Muscle of leg (tissue), 11 donors: ENCODE data around the gene SIK3. TPM values are rescaled to one million over a fixed set of nuclear protein-coding genes. Genes with fewer than 3 reads are reported as not detected.

ENCODE experiments used
- DNase-seq: peaks from one replicate; pipeline ENCODE4 v3.0.0; 2013
- H3K27ac ChIP-seq: one replicate; pipeline ENCODE4 v1.5.1; 2013; ENCODE audit warnings: mild to moderate bottlenecking, low read length, control low read depth
- H3K27me3 ChIP-seq: one replicate; pipeline ENCODE4 v1.6.1; 2013; ENCODE audit warnings: low read length; ENCODE audit not compliant: control insufficient read depth, insufficient read depth
- H3K36me3 ChIP-seq: one replicate; pipeline ENCODE4 v1.6.1; 2013; ENCODE audit warnings: low read length; ENCODE audit not compliant: control insufficient read depth, insufficient read depth
- H3K4me1 ChIP-seq: one replicate; pipeline ENCODE4 v1.6.1; 2013; ENCODE audit warnings: low read length; ENCODE audit not compliant: control insufficient read depth, insufficient read depth
- H3K4me3 ChIP-seq: one replicate; pipeline ENCODE4 v1.5.1; 2013; ENCODE audit warnings: low read length, control low read depth
- H3K9me3 ChIP-seq: replicated peaks from 2 replicates; pipeline ENCODE4 v1.6.1; 2013; ENCODE audit warnings: low read depth, low read length; ENCODE audit not compliant: control insufficient read depth
- WGBS: methylation state at CpG from one replicate; pipeline ENCODE4 v1.1.5; 2013; ENCODE audit warnings: missing lambda C conversion rate; ENCODE audit not compliant: insufficient coverage; 5-methylcytosine and 5-hydroxymethylcytosine counted together
- polyA plus RNA-seq, 8 donors: library from polyadenylated mRNA; unstranded; fragments of 120-200 nt; gene quantifications; one replicate each; pipeline versions ENCODE4 v1.2.1 to v1.2.3, GENCODE V29; 2013; ENCODE audit warnings: inconsistent platforms in 1 of 8, low replicate concordance in 1 of 8; ENCODE audit not compliant: insufficient read length in 8 of 8, insufficient read depth in 1 of 8
- total RNA-seq: library from RNA; stranded (reverse); fragments of 120-200 nt; gene quantifications from one replicate; pipeline ENCODE4 v1.2.4, GENCODE V29; 2013

SIK3 gene
- total and polyA plus RNA-seq, 9 donors, result 20.0 to 35.0 (median 29.5) TPM

DNA sequence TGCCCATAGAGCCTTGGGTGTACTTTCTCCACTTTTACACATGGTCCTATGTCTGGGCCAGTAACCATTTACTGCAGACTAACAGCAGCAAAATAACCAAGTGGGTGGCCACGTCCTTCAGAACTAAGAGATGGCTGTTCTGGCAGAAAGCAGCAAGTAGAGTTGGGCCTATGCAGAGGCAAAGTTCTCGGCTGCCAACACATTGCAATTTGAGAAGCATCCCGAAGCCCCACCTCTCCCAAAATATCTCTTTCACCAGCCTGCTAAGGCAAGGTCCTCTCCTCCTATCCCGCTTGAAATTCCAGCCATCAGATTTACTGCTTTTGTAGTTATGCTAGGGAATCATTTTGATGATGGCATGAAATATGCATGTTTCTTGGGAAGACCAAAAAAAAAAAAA lies 142.3 kb downstream of the SIK3 start:
- H3K4me3 ChIP-seq, result no peak overlapping the region
- peak overlapping the region; percentile 45 for H3K27ac ChIP-seq
- no peaks in the 10 kb centered on the region for H3K9me3 ChIP-seq
- no peaks in the 10 kb centered on the region for H3K27me3 ChIP-seq
- peaks cover 3% of the 10 kb centered on the region for H3K36me3 ChIP-seq
- DNase-seq, result peak; percentile 53
- peaks cover 5% of the 10 kb centered on the region for H3K4me1 ChIP-seq
- WGBS, result no CpG with 5 or more reads among the region's 4 CpGs

DNA sequence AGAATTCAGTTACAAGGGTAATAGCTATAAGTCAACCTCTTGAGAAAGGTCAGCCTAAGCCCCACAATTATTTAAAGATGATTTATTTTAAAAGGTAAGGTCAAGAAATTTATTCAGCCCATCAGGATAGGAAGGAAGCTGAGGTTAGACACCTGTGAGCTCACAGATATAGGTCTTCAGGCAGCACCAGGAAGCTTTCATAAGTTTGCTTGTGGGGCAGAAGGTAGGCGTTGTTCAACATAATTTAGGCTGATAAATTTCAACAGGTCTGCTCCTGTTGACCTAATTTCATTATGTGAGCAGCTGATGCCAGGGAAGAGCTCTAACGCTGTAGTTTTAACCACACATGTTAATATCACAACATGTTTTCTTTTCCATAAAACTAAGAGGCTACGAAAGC lies 142.7 kb downstream of the SIK3 start:
- WGBS, result 90% methylated on average over 2 of the region's 3 CpGs
- peaks cover 5% of the 10 kb centered on the region for H3K4me1 ChIP-seq
- peak overlapping the region; percentile 45 for H3K27ac ChIP-seq
- no peaks in the 10 kb centered on the region for H3K9me3 ChIP-seq
- H3K36me3 ChIP-seq, result peaks cover 6% of the 10 kb centered on the region
- H3K4me3 ChIP-seq, result no peak overlapping the region
- H3K27me3 ChIP-seq, result no peaks in the 10 kb centered on the region
- no peak for DNase-seq

DNA sequence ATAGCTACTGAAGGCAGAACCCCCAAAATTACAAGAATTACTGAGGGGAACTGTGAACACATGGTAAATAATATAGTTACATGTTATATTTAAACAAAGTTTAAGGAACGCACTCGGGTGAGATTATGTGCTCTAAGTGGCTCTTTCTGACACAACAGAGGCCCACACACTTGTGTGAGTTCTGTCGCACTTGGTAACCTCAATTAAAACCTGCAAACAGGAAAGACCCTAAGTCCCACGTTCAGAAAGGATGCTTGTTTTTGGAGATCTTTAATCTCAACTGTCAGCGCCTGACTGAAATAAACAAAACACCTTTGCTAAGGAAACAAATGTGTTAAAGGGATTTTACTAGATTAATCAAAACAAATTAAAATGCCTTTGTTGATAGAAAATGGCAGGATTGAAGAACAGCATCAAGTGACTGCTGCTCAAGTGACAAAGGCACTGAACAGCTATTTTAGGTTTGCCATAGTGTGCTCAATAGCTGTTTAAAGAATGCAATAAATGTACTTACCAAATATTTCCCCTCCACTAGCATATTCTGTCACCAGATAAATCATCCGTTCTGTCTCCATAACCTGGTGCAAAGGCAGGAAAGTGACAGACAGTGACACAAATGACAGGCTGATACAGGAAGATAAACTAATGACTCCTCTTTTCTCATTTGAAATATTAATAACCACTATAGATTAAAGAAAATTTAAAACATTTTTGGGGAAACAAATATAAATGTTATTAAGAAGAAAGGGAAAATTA lies 144.5 kb downstream of the SIK3 start:
- H3K9me3 ChIP-seq, result no peaks in the 10 kb centered on the region
- WGBS, result no CpG with 5 or more reads among the region's 6 CpGs
- H3K27ac ChIP-seq, result no peak overlapping the region
- H3K27me3 ChIP-seq, result no peaks in the 10 kb centered on the region
- DNase-seq, result no peak
- no peak overlapping the region for H3K4me3 ChIP-seq
- peaks cover 10% of the 10 kb centered on the region for H3K36me3 ChIP-seq
- H3K4me1 ChIP-seq, result peaks cover 5% of the 10 kb centered on the region

DNA sequence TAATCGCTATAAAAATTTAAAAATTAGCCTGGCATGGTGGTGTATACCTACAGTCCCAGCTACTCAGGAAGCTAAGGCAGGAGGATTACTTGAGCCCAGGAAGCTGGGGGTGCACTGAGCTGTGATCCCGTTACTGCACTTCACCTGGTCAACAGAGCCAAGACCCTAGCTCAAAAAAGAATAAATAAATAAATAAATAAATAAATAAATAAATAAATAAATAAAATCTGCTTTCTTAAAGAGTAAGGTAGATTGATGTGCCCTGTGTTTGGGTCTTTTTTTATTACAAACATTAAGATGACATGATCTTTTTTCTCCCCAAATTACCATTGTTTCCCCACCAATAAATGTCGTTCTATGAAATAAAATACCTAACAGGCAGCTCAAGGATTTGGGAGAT lies 146.5 kb downstream of the SIK3 start:
- no CpG with 5 or more reads among the region's 3 CpGs for WGBS
- Histone ChIP-seq H3K36me3 (peaks cover 10% of the 10 kb centered on the region), H3K4me1 (peaks cover 5% of the 10 kb centered on the region)

DNA sequence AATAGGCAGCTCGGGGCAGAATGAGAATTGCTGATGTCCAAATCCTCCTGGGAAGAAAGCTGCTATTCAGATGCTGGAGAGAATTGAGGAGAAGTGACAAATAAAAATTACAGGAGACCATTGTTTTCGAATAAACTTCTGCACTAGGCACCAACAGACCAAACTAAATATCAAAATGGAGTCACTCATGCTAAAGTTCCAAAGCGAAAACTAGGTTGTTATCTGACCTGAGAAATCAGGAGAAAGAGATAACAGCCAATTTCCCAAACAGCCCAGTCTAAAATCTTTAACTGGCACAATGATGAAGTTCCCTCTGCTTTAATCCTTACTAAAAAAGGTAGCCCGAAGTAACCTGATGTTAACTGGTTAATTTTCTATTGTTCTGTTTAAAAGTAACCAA lies 148.0 kb downstream of the SIK3 start:
- Histone ChIP-seq H3K27ac (no peak overlapping the region), H3K9me3 (no peaks in the 10 kb centered on the region), H3K4me1 (no peaks in the 10 kb centered on the region), H3K36me3 (peaks cover 8% of the 10 kb centered on the region), H3K27me3 (no peaks in the 10 kb centered on the region), H3K4me3 (no peak overlapping the region)
- no CpG with 5 or more reads among the region's 4 CpGs for WGBS
- DNase-seq, result no peak

More for the DNA sequence above, 146.5 kb downstream of the SIK3 start:
- no peaks in the 10 kb centered on the region for H3K9me3 ChIP-seq
- H3K27me3 ChIP-seq, result no peaks in the 10 kb centered on the region
- H3K27ac ChIP-seq, result no peak overlapping the region
- DNase-seq, result no peak
- H3K4me3 ChIP-seq, result no peak overlapping the region

- H3K4me3 ChIP-seq, result no peak overlapping the region
- no peaks in the 10 kb centered on the region for H3K27me3 ChIP-seq
- H3K36me3 ChIP-seq, result peaks cover 8% of the 10 kb centered on the region
- no peaks in the 10 kb centered on the region for H3K4me1 ChIP-seq
- H3K27ac ChIP-seq, result no peak overlapping the region
- no peaks in the 10 kb centered on the region for H3K9me3 ChIP-seq
- WGBS, result no CpG with 5 or more reads among the region's 4 CpGs
- DNase-seq, result no peak
Observed at GRCh38 chr11:116948391-116948790, 149.8 kb downstream of the SIK3 start.

DNA sequence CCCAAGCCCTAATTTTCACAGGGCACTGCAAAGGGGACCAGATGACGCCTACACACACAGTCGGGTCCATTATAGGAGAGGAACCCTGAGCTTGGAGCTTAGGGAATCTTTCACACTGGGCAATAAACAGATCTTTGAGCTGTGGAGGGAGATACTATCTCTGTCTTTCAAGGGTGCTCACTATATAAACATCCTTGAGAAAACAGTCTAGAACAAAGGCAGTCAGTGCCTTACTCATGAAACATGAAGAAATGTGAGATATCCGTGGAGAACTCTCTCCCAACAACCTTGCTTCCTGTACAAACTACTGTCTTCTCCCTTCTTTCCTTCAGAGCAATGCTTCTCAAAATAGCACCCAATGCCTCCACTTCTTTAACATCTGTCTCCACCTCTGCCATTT lies 151.8 kb downstream of the SIK3 start:
- Histone ChIP-seq H3K27me3 (no peaks in the 10 kb centered on the region), H3K9me3 (no peaks in the 10 kb centered on the region), H3K27ac (no peak overlapping the region), H3K4me1 (no peaks in the 10 kb centered on the region), H3K36me3 (peaks cover 8% of the 10 kb centered on the region), H3K4me3 (no peak overlapping the region)
- 67% methylated on average over 1 of the region's 3 CpGs for WGBS
- DNase-seq, result no peak

DNA sequence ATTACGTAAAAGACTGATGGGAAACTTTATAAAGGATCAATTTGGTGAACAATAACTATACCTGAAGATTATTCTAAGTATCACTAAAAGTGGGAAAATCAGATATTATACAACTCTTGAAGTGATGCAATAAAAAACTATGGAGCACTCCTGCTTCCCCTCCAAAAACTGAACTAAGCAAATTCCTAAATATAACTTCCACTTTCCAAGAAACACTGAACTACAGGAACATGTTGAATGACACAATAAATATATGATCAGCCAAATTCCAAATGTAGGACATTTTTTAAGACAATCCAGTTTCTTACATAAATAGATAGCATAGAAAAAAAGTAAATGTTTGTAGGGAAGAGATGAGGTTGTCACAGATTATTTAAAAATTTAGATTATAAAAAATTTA lies 158.7 kb downstream of the SIK3 start:
- no CpG with 5 or more reads among the region's 1 CpG for WGBS
- H3K4me1 ChIP-seq, result no peaks in the 10 kb centered on the region
- no peaks in the 10 kb centered on the region for H3K27me3 ChIP-seq
- no peak overlapping the region for H3K27ac ChIP-seq
- peak; percentile 74 for DNase-seq
- no peaks in the 10 kb centered on the region for H3K9me3 ChIP-seq
- no peaks in the 10 kb centered on the region for H3K36me3 ChIP-seq
- H3K4me3 ChIP-seq, result no peak overlapping the region

GRCh38 chr11:116938471-116939070 lies 159.7 kb downstream of the SIK3 start:
- WGBS, result no CpG with 5 or more reads among the region's 2 CpGs
- H3K27me3 ChIP-seq, result no peaks in the 10 kb centered on the region
- no peak for DNase-seq
- no peak overlapping the region for H3K4me3 ChIP-seq
- no peaks in the 10 kb centered on the region for H3K36me3 ChIP-seq
- no peak overlapping the region for H3K27ac ChIP-seq
- H3K9me3 ChIP-seq, result no peaks in the 10 kb centered on the region
- no peaks in the 10 kb centered on the region for H3K4me1 ChIP-seq

DNA sequence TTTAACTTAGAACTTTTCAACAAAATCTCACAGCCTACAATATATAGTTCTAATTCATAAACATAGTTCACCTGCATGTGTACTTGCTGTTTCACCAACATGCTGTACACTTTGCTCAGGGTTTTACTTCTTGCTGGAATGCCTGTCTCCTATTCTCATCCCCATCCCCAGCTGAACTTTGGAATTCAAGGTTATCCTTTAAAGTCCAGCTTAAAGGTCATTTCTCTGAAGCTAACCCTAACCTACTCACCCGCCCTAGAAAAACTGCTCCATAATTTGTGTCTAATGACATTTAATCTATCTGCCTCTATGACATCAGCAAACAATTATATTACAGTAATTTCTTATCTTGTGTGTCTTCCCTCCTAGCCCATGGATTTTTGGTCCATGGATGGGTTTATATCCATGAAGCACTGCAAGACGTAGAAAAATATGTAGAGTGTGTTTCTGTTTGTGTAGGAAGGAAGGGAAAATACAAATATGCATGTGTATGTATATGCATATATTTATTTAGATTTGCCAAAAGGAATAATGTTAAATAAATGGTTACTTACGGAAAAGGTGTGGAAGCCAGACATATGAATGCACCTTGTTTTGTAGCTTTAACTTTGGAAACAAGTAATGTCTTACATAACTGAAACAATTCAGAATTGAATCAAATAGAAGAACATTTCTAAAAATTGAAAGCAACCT lies 161.3 kb downstream of the SIK3 start:
- H3K9me3 ChIP-seq, result no peaks in the 10 kb centered on the region
- H3K27me3 ChIP-seq, result no peaks in the 10 kb centered on the region
- H3K36me3 ChIP-seq, result no peaks in the 10 kb centered on the region
- H3K4me1 ChIP-seq, result no peaks in the 10 kb centered on the region
- 80% methylated on average over 1 of the region's 3 CpGs for WGBS
- no peak overlapping the region for H3K27ac ChIP-seq
- H3K4me3 ChIP-seq, result no peak overlapping the region
- DNase-seq, result no peak
